KMS-11 (cell line): Measurements from ENCODE around the gene NUDCD3.

Source experiments
- H2AFZ ChIP-seq: fragments of 200-600 bp; sonication (generic); 2 replicates; pipeline ENCODE4 v1.6.1; 2016; ENCODE audit warnings: antibody characterized with exemption, mixed run types, low read depth
- H3K27ac ChIP-seq: fragments of 200-600 bp; sonication (generic); 2 replicates; pipeline ENCODE4 v1.6.1; 2016; ENCODE audit warnings: mild to moderate bottlenecking, mixed run types
- H3K27me3 ChIP-seq: fragments of 200-600 bp; sonication (generic); 2 replicates; pipeline ENCODE4 v1.6.1; 2017; ENCODE audit warnings: mild to moderate bottlenecking, low read depth, mixed run types, moderate library complexity; ENCODE audit not compliant: insufficient read depth
- H3K36me3 ChIP-seq: fragments of 200-600 bp; sonication (generic); 2 replicates; pipeline ENCODE4 v1.6.1; 2017; ENCODE audit warnings: mild to moderate bottlenecking, mixed run types; ENCODE audit not compliant: insufficient read depth
- H3K4me1 ChIP-seq: fragments of 200-600 bp; sonication (generic); 2 replicates; pipeline ENCODE4 v1.6.1; 2016; ENCODE audit warnings: mild to moderate bottlenecking, low read depth, mixed run types; ENCODE audit not compliant: poor library complexity, severe bottlenecking
- H3K4me2 ChIP-seq: fragments of 200-600 bp; sonication (generic); 2 replicates; pipeline ENCODE4 v1.7.0; 2016; ENCODE audit warnings: mild to moderate bottlenecking, mixed run types
- H3K4me3 ChIP-seq: fragments of 200-600 bp; sonication (generic); IDR thresholded peaks from 2 replicates; pipeline ENCODE4 v1.6.1; 2017; ENCODE audit warnings: low read depth, low read length, mixed read lengths; ENCODE audit not compliant: insufficient read depth
- H3K79me2 ChIP-seq: fragments of 200-600 bp; sonication (generic); 2 replicates; pipeline ENCODE4 v1.6.1; 2016; ENCODE audit warnings: low read depth, mixed run types; ENCODE audit not compliant: insufficient read depth
- H3K9ac ChIP-seq: fragments of 200-600 bp; sonication (generic); 2 replicates; pipeline ENCODE4 v1.6.1; 2016; ENCODE audit warnings: mild to moderate bottlenecking, mixed run types
- H4K20me1 ChIP-seq: fragments of 200-600 bp; sonication (generic); 2 replicates; pipeline ENCODE4 v1.6.1; 2016; ENCODE audit warnings: mild to moderate bottlenecking, mixed run types; ENCODE audit not compliant: insufficient read depth
- CTCF ChIP-seq: fragments of 200-600 bp; sonication (generic); conservative IDR thresholded peaks from 2 replicates; pipeline ENCODE4 v1.6.1; 2017; ENCODE audit warnings: low read depth, mild to moderate bottlenecking, antibody characterized with exemption, low read length, moderate library complexity, mixed read lengths

NUDCD3 gene

GRCh38 chr7:44530990-44531389, 40.5 kb upstream of the NUDCD3 start:
- no peak overlapping the region for H3K4me2 ChIP-seq
- H3K4me3 ChIP-seq = no peak overlapping the region
- no peaks in the 10 kb centered on the region for H3K36me3 ChIP-seq
- H3K9ac ChIP-seq = no peak overlapping the region
- H2AFZ ChIP-seq = no peak overlapping the region
- H3K4me1 ChIP-seq = no peaks in the 10 kb centered on the region
- no peak overlapping the region for H3K27ac ChIP-seq
- no peaks in the 10 kb centered on the region for H3K79me2 ChIP-seq
- no peaks in the 10 kb centered on the region for H3K27me3 ChIP-seq
- no peak for TF ChIP-seq CTCF
- H4K20me1 ChIP-seq = no peaks in the 10 kb centered on the region

DNA sequence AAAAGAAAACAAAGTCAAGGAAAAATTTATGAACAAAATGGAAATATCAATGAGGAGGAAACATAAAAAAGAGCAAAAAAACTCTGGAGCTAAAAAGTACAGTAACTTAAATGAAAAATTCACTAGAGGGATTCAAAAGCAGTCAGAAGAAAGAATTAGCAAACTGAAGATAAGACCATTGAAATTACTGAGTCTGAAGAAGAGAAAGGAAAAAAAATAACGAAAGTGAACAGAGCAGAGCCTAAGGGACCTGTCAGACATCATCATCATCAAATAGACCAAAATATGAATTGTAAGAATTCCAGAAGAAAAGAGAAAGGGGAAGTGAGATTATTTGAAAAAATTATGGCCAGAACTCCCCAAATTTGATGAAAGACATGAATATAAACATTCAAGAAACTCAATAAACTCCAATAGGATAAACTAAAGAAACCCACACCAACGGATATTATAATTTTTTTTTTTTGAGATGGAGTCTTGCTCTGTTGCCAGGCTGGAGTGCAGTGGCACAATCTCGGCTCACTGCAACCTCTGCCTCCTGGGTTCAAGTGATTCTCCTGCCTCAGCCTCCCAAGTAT, 34.4 kb upstream of the NUDCD3 start:
- H3K36me3 ChIP-seq = no peaks in the 10 kb centered on the region
- no peak overlapping the region for H2AFZ ChIP-seq
- no peaks in the 10 kb centered on the region for H3K27me3 ChIP-seq
- H3K27ac ChIP-seq = no peak overlapping the region
- no peak overlapping the region for H3K4me2 ChIP-seq
- no peak overlapping the region for H3K9ac ChIP-seq
- no peaks in the 10 kb centered on the region for H3K79me2 ChIP-seq
- H4K20me1 ChIP-seq = no peaks in the 10 kb centered on the region
- no peaks in the 10 kb centered on the region for H3K4me1 ChIP-seq
- no peak for TF ChIP-seq CTCF
- H3K4me3 ChIP-seq = no peak overlapping the region

- Histone ChIP-seq H3K79me2 (no peaks in the 10 kb centered on the region), H3K27ac (no peak overlapping the region), H2AFZ (no peak overlapping the region), H3K4me2 (no peak overlapping the region), H3K36me3 (no peaks in the 10 kb centered on the region), H3K4me1 (no peaks in the 10 kb centered on the region), H4K20me1 (no peaks in the 10 kb centered on the region), H3K9ac (no peak overlapping the region), H3K4me3 (no peak overlapping the region), H3K27me3 (no peaks in the 10 kb centered on the region)
- TF ChIP-seq CTCF = no peak
Observed at GRCh38 chr7:44522315-44522714, 31.9 kb upstream of the NUDCD3 start.

GRCh38 chr7:44521347-44522095, 31.1 kb upstream of the NUDCD3 start:
- no peak overlapping the region for H2AFZ ChIP-seq
- H3K27ac ChIP-seq = no peak overlapping the region
- no peaks in the 10 kb centered on the region for H3K79me2 ChIP-seq
- no peaks in the 10 kb centered on the region for H3K36me3 ChIP-seq
- H3K9ac ChIP-seq = no peak overlapping the region
- no peak overlapping the region for H3K4me3 ChIP-seq
- H3K4me2 ChIP-seq = no peak overlapping the region
- H3K4me1 ChIP-seq = no peaks in the 10 kb centered on the region
- H3K27me3 ChIP-seq = no peaks in the 10 kb centered on the region
- TF ChIP-seq CTCF = no peak
- no peaks in the 10 kb centered on the region for H4K20me1 ChIP-seq
